ENCODE results near the gene MBD4. TPM values are rescaled to one million over a fixed set of nuclear protein-coding genes. Genes with fewer than 3 reads are reported as not detected.
"Not testable (repeated sequence)": the region's sequence is repeated elsewhere in the genome, so short reads cannot be mapped to it uniquely, and the experiment has no call there.

Gene MBD4
- total and polyA plus RNA-seq, 2 of the 4 experiments (the other 2 are of a cell fraction) = 13.8 to 15.0 TPM

GRCh38 chr3:129398803-129399144 is 41.0 kb downstream of the MBD4 start:
- H3K9me1 ChIP-seq (ENCODE audit: insufficient read depth, low read length) = peaks cover 4% of the 10 kb centered on the region; the same call in 1 of the 2 replicates
- intact Hi-C loops (cut with micrococcal nuclease) (no loop called here), in situ Hi-C loops (cut with MboI; ENCODE audit: low sequenced_read_pairs) (loop anchor here (25.0 kb wide), 1 partner anchor 214 kb away; the partner anchor contains the start of gene PLXND1), dilution Hi-C loops (cut with HindIII; ENCODE audit: low sequenced_read_pairs, unreplicated experiment) (no loop called here)
- no peak overlapping the region for H3K23ac ChIP-seq (ENCODE audit: low read depth, low read length)
- H3K14ac ChIP-seq (replicated peaks; ENCODE audit: low read depth, low read length) = peak overlapping the region; percentile 34
- H2BK15ac ChIP-seq (ENCODE audit: low read depth, low read length) = no peak overlapping the region
- H2AK9ac ChIP-seq (replicated peaks; ENCODE audit: low read depth, low read length, poor library complexity) = peak overlapping the region; percentile 80
- peaks cover 1% of the 10 kb centered on the region; the same call in 1 of the 2 replicates for H3K4me1 ChIP-seq (ENCODE audit: control insufficient read depth, insufficient read depth, low read length)
- H3K27me3 ChIP-seq (ENCODE audit: control insufficient read depth, insufficient read depth, low read length) = no peaks in the 10 kb centered on the region
- H4K91ac ChIP-seq (ENCODE audit: insufficient read depth, low read depth, low read length) = peak overlapping the region; percentile 45; the same call in 1 of the 2 replicates
- peak overlapping the region; percentile 48; the same call in 1 of the 2 replicates for H3K56ac ChIP-seq (ENCODE audit: extremely low read depth, insufficient read depth, low read length)
- ChIA-PET CTCF (no interaction called here), POLR2A (ENCODE audit: unreplicated experiment) (no interaction called here)
- peaks cover 2% of the 10 kb centered on the region; the same call in 1 of the 2 replicates for H3K36me3 ChIP-seq (ENCODE audit: control insufficient read depth, insufficient read depth, low read length)
- H3K4ac ChIP-seq (ENCODE audit: low read depth, low read length) = peak overlapping the region; percentile 83
- H3K9me3 ChIP-seq (ENCODE audit: control insufficient read depth, insufficient read depth, low read length) = no peaks in the 10 kb centered on the region
- H3K4me2 ChIP-seq (ENCODE audit: low read depth, low read length) = peak overlapping the region; percentile 86
- ATAC-seq (ENCODE audit: low read depth) = peak; percentile 64
- H3K18ac ChIP-seq (ENCODE audit: low read depth, low read length) = no peak overlapping the region
- peak overlapping the region; percentile 80 for H3K4me3 ChIP-seq (ENCODE audit: insufficient read depth, low read depth, low read length)
- no peak overlapping the region for H2BK20ac ChIP-seq (ENCODE audit: low read depth, low read length)
- peak overlapping the region; percentile 34 to 90; a peak in 3 of 4 replicates for H4K8ac ChIP-seq (ENCODE audit: low read depth in 2 of 2, low read length in 2 of 2)
- H2AFZ ChIP-seq (replicated peaks; ENCODE audit: low read length, poor library complexity) = peak overlapping the region; percentile 74
- H4K20me1 ChIP-seq (ENCODE audit: insufficient read depth, low read length) = peaks cover 32% of the 10 kb centered on the region
- BruUV-seq (replicated peaks) = TSS peak; percentile 80
- peak; percentile 29 for DNase-seq
- peak overlapping the region; percentile 96 for H2BK5ac ChIP-seq (ENCODE audit: low read depth, low read length, poor library complexity, severe bottlenecking)
- peak overlapping the region; percentile 89 for H2AK5ac ChIP-seq (ENCODE audit: low read depth, low read length)
- no peak for TF ChIP-seq SMC3 (IDR thresholded peaks at IDR 0.05; ENCODE audit: low read depth, low read length)
- peak; percentile 48; the same call in 1 of the 2 replicates for TF ChIP-seq MXI1 (IDR thresholded peaks at IDR 0.05; ENCODE audit: borderline replicate concordance, low read depth, low read length)
- peak overlapping the region; percentile 94 for H3K9ac ChIP-seq (ENCODE audit: low read depth, low read length)
- 0% methylated on average over 8 of the region's 18 CpGs; no CpG with 5 or more reads in 1 of the 2 experiments for WGBS, 2 experiments (ENCODE audit: extremely low coverage in 2 of 2, insufficient read length in 1 of 2)
- peaks cover 10 to 46% of the 10 kb centered on the region in 2 experiments; a peak in 3 of 4 replicates for H3K79me1 ChIP-seq (ENCODE audit: low read depth in 1 of 2, low read length in 2 of 2)
- H2BK120ac ChIP-seq (ENCODE audit: low read depth, low read length) = no peak overlapping the region
- peak overlapping the region; percentile 54 for H4K5ac ChIP-seq (ENCODE audit: low read depth, low read length)
- H3K27ac ChIP-seq (ENCODE audit: insufficient read depth, low read length) = peak overlapping the region; percentile 89

- peak overlapping the region; percentile 47 for H2BK5ac ChIP-seq (ENCODE audit: low read depth, low read length, poor library complexity, severe bottlenecking)
- H4K8ac ChIP-seq (ENCODE audit: low read depth in 2 of 2, low read length in 2 of 2); CTCF ChIA-PET; H3K27me3 ChIP-seq (ENCODE audit: control insufficient read depth, insufficient read depth, low read length); H2AFZ ChIP-seq (replicated peaks; ENCODE audit: low read length, poor library complexity); H2BK120ac ChIP-seq (ENCODE audit: low read depth, low read length); H2AK5ac ChIP-seq (ENCODE audit: low read depth, low read length); H3K4ac ChIP-seq (ENCODE audit: low read depth, low read length); H3K27ac ChIP-seq (ENCODE audit: insufficient read depth, low read length); ATAC-seq (ENCODE audit: low read depth); H4K5ac ChIP-seq (ENCODE audit: low read depth, low read length); H2BK15ac ChIP-seq (ENCODE audit: low read depth, low read length); H3K4me2 ChIP-seq (ENCODE audit: low read depth, low read length); H2BK20ac ChIP-seq (ENCODE audit: low read depth, low read length); H3K4me3 ChIP-seq (ENCODE audit: insufficient read depth, low read depth, low read length); H3K23ac ChIP-seq (ENCODE audit: low read depth, low read length); H3K9ac ChIP-seq (ENCODE audit: low read depth, low read length); H3K18ac ChIP-seq (ENCODE audit: low read depth, low read length); H3K14ac ChIP-seq (replicated peaks; ENCODE audit: low read depth, low read length); H4K91ac ChIP-seq (ENCODE audit: insufficient read depth, low read depth, low read length); BruUV-seq (replicated peaks); intact Hi-C loops (cut with micrococcal nuclease); POLR2A ChIA-PET (ENCODE audit: unreplicated experiment); H2AK9ac ChIP-seq (replicated peaks; ENCODE audit: low read depth, low read length, poor library complexity); H3K56ac ChIP-seq (ENCODE audit: extremely low read depth, insufficient read depth, low read length); dilution Hi-C loops (cut with HindIII; ENCODE audit: low sequenced_read_pairs, unreplicated experiment); DNase-seq; H3K9me3 ChIP-seq (ENCODE audit: control insufficient read depth, insufficient read depth, low read length): not testable (repeated sequence)
- H3K4me1 ChIP-seq (ENCODE audit: control insufficient read depth, insufficient read depth, low read length) = peaks cover 12% of the 10 kb centered on the region
- H3K9me1 ChIP-seq (ENCODE audit: insufficient read depth, low read length) = peaks cover 14% of the 10 kb centered on the region
- peaks cover 24% of the 10 kb centered on the region for H3K36me3 ChIP-seq (ENCODE audit: control insufficient read depth, insufficient read depth, low read length)
- peaks cover 15 to 72% of the 10 kb centered on the region in 2 experiments for H3K79me1 ChIP-seq (ENCODE audit: low read depth in 1 of 2, low read length in 2 of 2)
- H4K20me1 ChIP-seq (ENCODE audit: insufficient read depth, low read length) = peaks cover 32% of the 10 kb centered on the region
- WGBS, 2 experiments (ENCODE audit: extremely low coverage in 2 of 2, insufficient read length in 1 of 2) = no CpG with 5 or more reads among the region's 17 CpGs
- in situ Hi-C loops (cut with MboI; ENCODE audit: low sequenced_read_pairs) = loop anchor here (25.0 kb wide), 1 partner anchor 218 kb away; the partner anchor contains the start of gene PLXND1
Observed at GRCh38 chr3:129393760-129394564, 45.8 kb downstream of the MBD4 start.

Data from IMR-90 (cell line).